ENCODE data around the gene SERPINE1.

SERPINE1 gene

DNA sequence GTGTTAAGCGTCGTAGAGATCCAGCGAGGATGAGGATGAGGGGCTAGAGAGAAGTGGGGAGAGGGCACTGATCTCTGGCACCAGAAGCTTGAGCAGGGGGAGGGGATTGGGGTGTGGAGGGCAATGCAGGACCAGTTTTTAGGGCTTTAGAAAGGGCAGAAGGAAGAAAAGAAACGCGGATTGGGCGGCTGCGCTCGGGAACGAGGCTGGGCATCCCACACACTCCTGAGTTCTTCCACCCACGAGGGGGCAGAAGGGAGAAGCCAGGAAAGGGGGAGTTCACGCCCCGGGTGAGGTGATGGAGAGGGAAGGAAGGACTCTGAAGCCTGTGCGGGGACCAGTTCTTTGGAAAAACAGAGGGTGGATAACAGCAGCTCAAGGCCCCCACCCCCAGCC is 44.5 kb downstream of the SERPINE1 start:
- CTCF ChIA-PET, result interaction anchor here (0.9 to 2.7 kb wide), 4 partner anchors 10 to 27 kb away, joined by 4 to 19 read pairs (median 6); no protein-coding TSS in a partner anchor
- DNase-seq (ENCODE audit: low spot score), result no peak
- H3K27ac ChIP-seq, result no peak overlapping the region
- TF ChIP-seq, protein P1, sequence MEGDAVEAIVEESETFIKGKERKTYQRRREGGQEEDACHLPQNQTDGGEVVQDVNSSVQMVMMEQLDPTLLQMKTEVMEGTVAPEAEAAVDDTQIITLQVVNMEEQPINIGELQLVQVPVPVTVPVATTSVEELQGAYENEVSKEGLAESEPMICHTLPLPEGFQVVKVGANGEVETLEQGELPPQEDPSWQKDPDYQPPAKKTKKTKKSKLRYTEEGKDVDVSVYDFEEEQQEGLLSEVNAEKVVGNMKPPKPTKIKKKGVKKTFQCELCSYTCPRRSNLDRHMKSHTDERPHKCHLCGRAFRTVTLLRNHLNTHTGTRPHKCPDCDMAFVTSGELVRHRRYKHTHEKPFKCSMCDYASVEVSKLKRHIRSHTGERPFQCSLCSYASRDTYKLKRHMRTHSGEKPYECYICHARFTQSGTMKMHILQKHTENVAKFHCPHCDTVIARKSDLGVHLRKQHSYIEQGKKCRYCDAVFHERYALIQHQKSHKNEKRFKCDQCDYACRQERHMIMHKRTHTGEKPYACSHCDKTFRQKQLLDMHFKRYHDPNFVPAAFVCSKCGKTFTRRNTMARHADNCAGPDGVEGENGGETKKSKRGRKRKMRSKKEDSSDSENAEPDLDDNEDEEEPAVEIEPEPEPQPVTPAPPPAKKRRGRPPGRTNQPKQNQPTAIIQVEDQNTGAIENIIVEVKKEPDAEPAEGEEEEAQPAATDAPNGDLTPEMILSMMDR (conservative IDR thresholded peaks at IDR 0.05; ENCODE audit: low read depth), result no peak; the same call in 1 of the 2 replicates
- POLR2A ChIA-PET (ENCODE audit: low non-redundant PET), result no interaction called here

DNA sequence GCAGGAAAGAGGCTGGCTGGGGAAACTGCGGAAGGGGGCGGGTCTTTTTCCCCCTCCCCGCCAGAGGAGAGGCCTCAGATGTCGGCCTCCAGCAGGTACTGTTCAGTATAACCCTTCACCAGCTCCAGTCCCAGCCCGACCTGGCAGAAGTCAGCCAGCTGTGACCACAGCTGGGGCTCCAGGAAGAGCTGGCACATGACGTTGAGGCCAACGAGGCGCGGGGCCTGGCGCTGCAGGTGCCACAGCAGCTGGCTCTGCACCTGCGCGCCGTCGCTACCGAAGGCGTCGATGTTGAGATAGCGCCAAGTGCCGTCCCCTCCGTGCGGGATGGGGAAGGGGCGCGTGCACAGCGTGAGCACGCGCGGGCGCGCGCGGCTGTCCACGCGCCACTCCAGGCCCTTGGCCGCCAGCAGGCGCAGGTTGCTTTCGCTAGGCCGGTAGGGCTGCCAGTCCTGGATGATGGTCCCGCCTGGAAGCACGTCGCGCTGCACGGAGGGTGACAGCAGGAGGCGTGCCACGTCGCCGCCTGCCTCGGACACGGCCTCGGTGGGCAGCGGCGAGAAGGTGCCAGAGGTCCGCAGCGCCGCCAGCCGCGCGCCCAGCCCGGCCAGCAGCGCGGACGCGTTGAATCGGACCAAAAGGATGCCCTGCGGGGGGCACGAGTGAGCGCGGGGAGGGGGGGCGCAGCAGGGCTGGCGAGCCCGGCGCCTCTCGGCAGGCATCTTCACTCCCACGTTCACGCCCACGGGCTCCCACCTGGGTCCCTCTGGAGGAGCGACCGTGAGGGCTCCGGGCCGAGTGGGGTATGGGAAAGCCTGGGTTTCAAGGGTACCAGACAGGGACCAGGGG is 45.3 kb downstream of the SERPINE1 start:
- no peak overlapping the region for H3K27ac ChIP-seq
- ChIA-PET CTCF (interaction anchor here (0.9 to 2.7 kb wide), 3 partner anchors 11 to 28 kb away, joined by 4 to 19 read pairs (median 8); no protein-coding TSS in a partner anchor), POLR2A (ENCODE audit: low non-redundant PET) (no interaction called here)
- no peak for DNase-seq (ENCODE audit: low spot score)
- TF ChIP-seq, protein P1 (conservative IDR thresholded peaks at IDR 0.05; ENCODE audit: low read depth), result no peak; the same call in 1 of the 2 replicates

- POLR2A ChIA-PET (ENCODE audit: low non-redundant PET), result interaction anchor here (0.9 to 1.0 kb wide), 2 partner anchors 9 to 35 kb away, joined by 3 to 5 read pairs; no protein-coding TSS in a partner anchor
- peak; percentile 69 for DNase-seq (ENCODE audit: low spot score)
- H3K27ac ChIP-seq, result peak overlapping the region; percentile 32; the same call in 1 of the 2 replicates
- CTCF ChIA-PET, result interaction anchor here (1.3 to 1.5 kb wide), 2 partner anchors 20 to 29 kb away, joined by 4 read pairs; no protein-coding TSS in a partner anchor
- TF ChIP-seq, protein P1 (conservative IDR thresholded peaks at IDR 0.05; ENCODE audit: low read depth), result no peak
Measured at GRCh38 chr7:101172854-101173751, 46.2 kb downstream of the SERPINE1 start.

- peak; percentile 71 for DNase-seq (ENCODE audit: low spot score)
- peak overlapping the region; percentile 32; the same call in 1 of the 2 replicates for H3K27ac ChIP-seq
- CTCF ChIA-PET, result interaction anchor here (0.6 to 1.5 kb wide), 4 partner anchors 9 to 30 kb away, joined by 3 to 4 read pairs (median 4); no protein-coding TSS in a partner anchor
- TF ChIP-seq, protein P1 (conservative IDR thresholded peaks at IDR 0.05; ENCODE audit: low read depth), result no peak
- POLR2A ChIA-PET (ENCODE audit: low non-redundant PET), result interaction anchor here (0.5 to 1.0 kb wide), 4 partner anchors 9 to 35 kb away, joined by 3 to 5 read pairs (median 4); no protein-coding TSS in a partner anchor
Measured at GRCh38 chr7:101173752-101174244, 46.9 kb downstream of the SERPINE1 start.

DNA sequence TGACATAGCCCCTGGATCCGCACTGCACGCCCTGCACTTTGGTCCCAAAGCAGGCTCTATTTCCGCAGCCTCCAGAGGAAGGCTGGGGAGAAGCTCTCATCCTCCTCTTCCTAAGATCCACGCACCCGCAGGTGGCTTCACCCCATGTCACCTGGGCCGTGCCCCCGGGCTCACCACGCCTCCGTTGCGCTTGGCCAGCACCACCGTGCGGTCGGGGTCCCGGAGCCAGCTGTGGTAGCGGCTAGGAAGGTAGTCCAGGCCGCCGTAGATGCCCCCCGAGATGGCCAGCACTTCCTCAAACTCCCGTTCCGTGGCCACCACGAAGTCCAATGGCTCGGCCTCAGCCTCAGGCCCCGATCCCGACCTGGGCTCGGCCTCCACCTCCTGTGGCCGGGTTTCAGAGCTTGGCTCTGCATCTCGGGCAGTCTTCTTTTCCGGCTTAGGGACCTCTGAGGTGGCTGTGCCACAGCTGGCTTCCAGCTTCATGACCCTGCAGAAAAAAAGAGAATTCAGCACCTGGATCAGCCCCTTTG is 47.5 kb downstream of the SERPINE1 start:
- H3K27ac ChIP-seq, result no peak overlapping the region
- POLR2A ChIA-PET (ENCODE audit: low non-redundant PET), result interaction anchor here (0.5 to 1.0 kb wide), 4 partner anchors 9 to 36 kb away, joined by 3 to 5 read pairs (median 4); no protein-coding TSS in a partner anchor
- TF ChIP-seq, protein P1 (conservative IDR thresholded peaks at IDR 0.05; ENCODE audit: low read depth), result no peak
- DNase-seq (ENCODE audit: low spot score), result no peak
- CTCF ChIA-PET, result interaction anchor here (0.6 to 1.5 kb wide), 5 partner anchors 8 to 70 kb away, joined by 3 to 4 read pairs (median 4); no protein-coding TSS in a partner anchor

Data from RWPE1 (cell line).